HepG2 (cell line): Measurements from ENCODE around the gene SSH3. TPM values are rescaled to one million over a fixed set of nuclear protein-coding genes. Genes with fewer than 3 reads are reported as not detected.
A peak's percentile ranks its signal among the peaks of the same experiment; 100 is the strongest.

Experiments
- BRD4 ChIP-seq: sonication (generic); formaldehyde crosslinking; IDR thresholded peaks from 2 replicates; pipeline ENCODE4 v1.4.0; 2020; ENCODE audit warnings: missing genetic modification reagents
- DZIP1 ChIP-seq: sonication (generic); formaldehyde crosslinking; IDR thresholded peaks from 2 replicates; pipeline ENCODE4 v1.5.0; 2020; ENCODE audit warnings: mild to moderate bottlenecking, missing genetic modification reagents
- ELK4 ChIP-seq: sonication (generic); formaldehyde crosslinking; IDR thresholded peaks from 2 replicates; pipeline ENCODE4 v1.9.0; 2021; ENCODE audit warnings: missing genetic modification reagents, borderline replicate concordance
- ERF ChIP-seq: IDR thresholded peaks from 2 replicates; pipeline ENCODE4 v1.6.1; 2018; ENCODE audit warnings: missing biosample characterization, missing genetic modification reagents
- FOXM1 ChIP-seq: sonication (generic); formaldehyde crosslinking; IDR thresholded peaks from 2 replicates; pipeline ENCODE4 v1.5.0; 2020; ENCODE audit warnings: missing genetic modification reagents
- FUBP1 ChIP-seq: sonication (generic); formaldehyde crosslinking; IDR thresholded peaks from 2 replicates; pipeline ENCODE4 v1.5.1; 2020; ENCODE audit warnings: missing genetic modification reagents, mild to moderate bottlenecking, borderline replicate concordance
- HCFC1 ChIP-seq: fragments of 150-350 bp; IDR thresholded peaks from 2 replicates; pipeline ENCODE4 v1.6.1; 2014; ENCODE audit warnings: low read depth, low read length
- NBN ChIP-seq: fragments of 450-650 bp; conservative IDR thresholded peaks from 2 replicates; pipeline ENCODE4 v1.6.1; 2017
- PPARG ChIP-seq: conservative IDR thresholded peaks from 2 replicates; pipeline ENCODE4 v1.6.1; 2016; ENCODE audit warnings: missing biosample characterization, missing genetic modification reagents
- RCOR2 ChIP-seq: IDR thresholded peaks from 2 replicates; pipeline ENCODE4 v1.6.1; 2016; ENCODE audit warnings: missing biosample characterization, missing genetic modification reagents
- RELA ChIP-seq: sonication (generic); formaldehyde crosslinking; IDR thresholded peaks from 2 replicates; pipeline ENCODE4 v1.4.0; 2020; ENCODE audit warnings: missing genetic modification reagents
- RXRB ChIP-seq: IDR thresholded peaks from 2 replicates; pipeline ENCODE4 v1.6.1; 2016; ENCODE audit warnings: borderline replicate concordance, missing genetic modification reagents, missing compliant biosample characterization
- SNAPC5 ChIP-seq: sonication (generic); formaldehyde crosslinking; IDR thresholded peaks from 2 replicates; pipeline ENCODE4 v1.8.1; 2023; ENCODE audit warnings: mild to moderate bottlenecking, missing genetic modification reagents, borderline replicate concordance
- SP2 ChIP-seq: sonication (generic); formaldehyde crosslinking; IDR thresholded peaks from 2 replicates; pipeline ENCODE4 v1.5.1; 2020; ENCODE audit warnings: mild to moderate bottlenecking, missing genetic modification reagents
- ZHX1 ChIP-seq: sonication (generic); formaldehyde crosslinking; IDR thresholded peaks from 2 replicates; pipeline ENCODE4 v1.8.1; 2022; ENCODE audit warnings: low read depth, mild to moderate bottlenecking, missing genetic modification reagents
- ZNF17 ChIP-seq: sonication (generic); formaldehyde crosslinking; IDR thresholded peaks from 2 replicates; pipeline ENCODE4 v1.5.0; 2020; ENCODE audit warnings: mild to moderate bottlenecking, missing genetic modification reagents
- ZNF337 ChIP-seq: sonication (generic); formaldehyde crosslinking; IDR thresholded peaks from 2 replicates; pipeline ENCODE4 v1.5.1; 2020; ENCODE audit warnings: missing genetic modification reagents, low read depth, mild to moderate bottlenecking, borderline replicate concordance
- ZNF598 ChIP-seq: sonication (generic); formaldehyde crosslinking; IDR thresholded peaks from 2 replicates; pipeline ENCODE4 v1.5.1; 2020; ENCODE audit warnings: mild to moderate bottlenecking, missing genetic modification reagents, borderline replicate concordance
- ZNF629 ChIP-seq: sonication (generic); formaldehyde crosslinking; conservative IDR thresholded peaks from 2 replicates; pipeline ENCODE4 v1.5.0; 2020; ENCODE audit warnings: missing genetic modification reagents
- ZNF652 ChIP-seq: IDR thresholded peaks from 2 replicates; pipeline ENCODE4 v1.6.1; 2016; ENCODE audit warnings: low read depth, borderline replicate concordance
- ZNF777 ChIP-seq: sonication (generic); formaldehyde crosslinking; IDR thresholded peaks from 2 replicates; pipeline ENCODE4 v1.4.0; 2020; ENCODE audit warnings: missing genetic modification reagents
- ZNF891 ChIP-seq: sonication (generic); formaldehyde crosslinking; IDR thresholded peaks from 2 replicates; pipeline ENCODE4 v1.5.0; 2020; ENCODE audit warnings: mild to moderate bottlenecking, missing genetic modification reagents
- polyA plus RNA-seq, 8 experiments: library from polyadenylated mRNA; depleted of rRNA in 3 of 8; stranded (reverse) in 7 of 8; unstranded in 1 of 8; fragments of >200 nt; fragmentation: Illumina TruSeq in 4 of 8; extraction: Trizol in 4 of 8; gene quantifications; 2 replicates each; pipeline versions ENCODE4 v1.2.1 to v1.2.3, GENCODE V29; 2011 to 2016; ENCODE audit warnings: low read depth in 4 of 8, missing spikeins in 1 of 8, mixed read lengths in 1 of 8; ENCODE audit not compliant: insufficient read depth in 1 of 8
- total RNA-seq, 5 experiments: library from RNA; depleted of rRNA; stranded (reverse); fragments of >200 nt; fragmentation: Illumina TruSeq; extraction: Trizol; gene quantifications; 2 replicates each; pipeline ENCODE4 v1.2.3, GENCODE V29; 2016; ENCODE audit warnings: low read depth in 1 of 5

The SSH3 gene
- total and polyA plus RNA-seq, 2 of the 13 experiments (the other 11 are each of a cell fraction or from before 2014, with no cell fraction given): 12.4 to 18.8 TPM

- TF ChIP-seq FUBP1 (CRISPR knock-in tag): no peak
- no peak for TF ChIP-seq ZNF17 (CRISPR knock-in tag)
- peak; percentile 42; the same call in 1 of the 2 replicates for TF ChIP-seq ZNF891 (CRISPR knock-in tag)
- no peak for TF ChIP-seq NBN
- TF ChIP-seq BRD4 (CRISPR knock-in tag): 0 out of 2 replicates have a peak, but pooled peaks have one; percentile 45
- peak; percentile 67 for TF ChIP-seq RXRB (CRISPR knock-in tag)
- TF ChIP-seq ZNF598 (CRISPR knock-in tag): no peak
- TF ChIP-seq ZNF777: 0 out of 2 replicates have a peak, but pooled peaks have one; percentile 49
- no peak for TF ChIP-seq HCFC1
- TF ChIP-seq SNAPC5 (CRISPR knock-in tag): no peak
- TF ChIP-seq FOXM1 (CRISPR knock-in tag): no peak
- TF ChIP-seq RCOR2: no peak
- TF ChIP-seq ELK4 (CRISPR knock-in tag): no peak
- no peak for TF ChIP-seq ZNF652 (CRISPR knock-in tag)
- no peak for TF ChIP-seq ZNF337
- 0 out of 2 replicates have a peak, but pooled peaks have one; percentile 43 for TF ChIP-seq ZHX1 (CRISPR knock-in tag)
- peak; percentile 85 for TF ChIP-seq SP2 (CRISPR knock-in tag)
- no peak for TF ChIP-seq ZNF629 (CRISPR knock-in tag)
- no peak for TF ChIP-seq DZIP1
- TF ChIP-seq PPARG: no peak
- no peak for TF ChIP-seq RELA (CRISPR knock-in tag)
- peak; percentile 41; the same call in 1 of the 2 replicates for TF ChIP-seq ERF (CRISPR knock-in tag)
Measured at GRCh38 chr11:67353317-67354074, 50.2 kb downstream of the SSH3 start, which contains the start of gene POLD4 (continued).
